Activated T-cell treated with anti-CD3 and anti-CD28 coated beads, Interleukin-2, amount 50 U/mL, for 4 hours (primary cell): ENCODE results near the gene TNFRSF12A. TPM values are rescaled to one million over a fixed set of nuclear protein-coding genes. Genes with fewer than 3 reads are reported as not detected.
A peak's percentile ranks its signal among the peaks of the same experiment; 100 is the strongest.

Experiments used
- ATAC-seq, 2 donors: fragments of 200-7000 bp; cut with Tn5 transposase; one replicate each; pipeline ENCODE4 v1.10.0; 2021
- DNase-seq: peaks from one replicate; pipeline ENCODE4 v3.0.0-alpha.2; 2020
- H3K27me3 Mint-ChIP-seq: one replicate; pipeline ENCODE4 v1.8.0; 2021; ENCODE audit warnings: low read depth, mixed read lengths
- H3K36me3 Mint-ChIP-seq: one replicate; pipeline ENCODE4 v1.8.0; 2022; ENCODE audit warnings: mixed read lengths; ENCODE audit not compliant: insufficient read depth
- H3K4me1 Mint-ChIP-seq: one replicate; pipeline ENCODE4 v1.8.0; 2021; ENCODE audit warnings: low read depth, mixed read lengths
- H3K4me3 Mint-ChIP-seq: one replicate; pipeline ENCODE4 v1.8.0; 2021; ENCODE audit warnings: mild to moderate bottlenecking, moderate library complexity, mixed read lengths
- H3K9me3 Mint-ChIP-seq: one replicate; pipeline ENCODE4 v1.8.0; 2021; ENCODE audit warnings: mixed read lengths
- total RNA-seq, 3 donors: library from RNA; stranded (reverse); gene quantifications; one replicate each; pipeline ENCODE4 v1.2.1, GENCODE V29; 2021

TNFRSF12A gene
- total RNA-seq, 3 donors from 2014 or later, result 4.2 to 6.9 (median 5.1) TPM

- DNase-seq (peak; percentile 94), ATAC-seq (peak; percentile 93)
- Mint-ChIP-seq H3K4me3 (peak within 1 kb of the TSS; percentile 79), H3K9me3 (no peaks in the 10 kb centered on the region), H3K4me1 (peaks cover 14% of the 10 kb centered on the region), H3K27me3 (no peaks in the 10 kb centered on the region), H3K36me3 (no peaks in the 10 kb centered on the region)
These were observed 39.7 kb upstream of the TNFRSF12A start, which contains the start of gene PKMYT1 for GRCh38 chr16:2980227-2981176. TSS of gene PKMYT1 (minus strand) at chr16:2980446. CDS start at chr16:2979657, 789 bp downstream.

- H3K9me3 Mint-ChIP-seq, result no peaks in the 10 kb centered on the region
- H3K27me3 Mint-ChIP-seq, result no peaks in the 10 kb centered on the region
- ATAC-seq (no peak), DNase-seq (no peak)
- no peaks in the 10 kb centered on the region for H3K36me3 Mint-ChIP-seq
- H3K4me3 Mint-ChIP-seq, result peak overlapping the region; percentile 79
- peaks cover 14% of the 10 kb centered on the region for H3K4me1 Mint-ChIP-seq
These were observed 38.8 kb upstream of the TNFRSF12A start for GRCh38 chr16:2981177-2981898.

GRCh38 chr16:2981899-2982250 lies 38.3 kb upstream of the TNFRSF12A start:
- Mint-ChIP-seq H3K4me3 (peak overlapping the region; percentile 79), H3K27me3 (no peaks in the 10 kb centered on the region), H3K4me1 (peaks cover 14% of the 10 kb centered on the region), H3K9me3 (no peaks in the 10 kb centered on the region), H3K36me3 (no peaks in the 10 kb centered on the region)
- ATAC-seq (no peak), DNase-seq (no peak)

GRCh38 chr16:2982402-2982801 lies 37.8 kb upstream of the TNFRSF12A start:
- Mint-ChIP-seq H3K4me3 (no peak overlapping the region), H3K36me3 (no peaks in the 10 kb centered on the region), H3K27me3 (no peaks in the 10 kb centered on the region), H3K9me3 (no peaks in the 10 kb centered on the region), H3K4me1 (peaks cover 14% of the 10 kb centered on the region)
- ATAC-seq (no peak), DNase-seq (no peak)

- H3K4me1 Mint-ChIP-seq, result peaks cover 14% of the 10 kb centered on the region
- H3K27me3 Mint-ChIP-seq, result no peaks in the 10 kb centered on the region
- no peaks in the 10 kb centered on the region for H3K36me3 Mint-ChIP-seq
- ATAC-seq, result peak; percentile 49 to 61
- H3K9me3 Mint-ChIP-seq, result no peaks in the 10 kb centered on the region
- peak; percentile 52 for DNase-seq
- no peak overlapping the region for H3K4me3 Mint-ChIP-seq
These were observed 36.4 kb upstream of the TNFRSF12A start for GRCh38 chr16:2983706-2984136.

- Mint-ChIP-seq H3K9me3 (no peaks in the 10 kb centered on the region), H3K36me3 (no peaks in the 10 kb centered on the region), H3K4me3 (no peak overlapping the region)
These were observed 34.7 kb upstream of the TNFRSF12A start for GRCh38 chr16:2985462-2985861.

GRCh38 chr16:2985893-2986355 lies 34.2 kb upstream of the TNFRSF12A start:
- H3K4me3 Mint-ChIP-seq, result no peak overlapping the region
- no peaks in the 10 kb centered on the region for H3K9me3 Mint-ChIP-seq
- H3K36me3 Mint-ChIP-seq, result no peaks in the 10 kb centered on the region
- DNase-seq (no peak), ATAC-seq (no peak)
- H3K4me1 Mint-ChIP-seq, result peaks cover 10% of the 10 kb centered on the region
- H3K27me3 Mint-ChIP-seq, result no peaks in the 10 kb centered on the region

More at GRCh38 chr16:2985462-2985861, 34.7 kb upstream of the TNFRSF12A start:
- H3K4me1 Mint-ChIP-seq, result peaks cover 14% of the 10 kb centered on the region
- no peak for ATAC-seq
- no peak for DNase-seq
- H3K27me3 Mint-ChIP-seq, result no peaks in the 10 kb centered on the region

GRCh38 chr16:2986623-2987188 lies 33.5 kb upstream of the TNFRSF12A start:
- Mint-ChIP-seq H3K27me3 (no peaks in the 10 kb centered on the region), H3K9me3 (no peaks in the 10 kb centered on the region), H3K36me3 (no peaks in the 10 kb centered on the region), H3K4me3 (no peak overlapping the region), H3K4me1 (peaks cover 4% of the 10 kb centered on the region)
- no peak for DNase-seq
- no peak for ATAC-seq

- no peaks in the 10 kb centered on the region for H3K27me3 Mint-ChIP-seq
- ATAC-seq (no peak), DNase-seq (no peak)
- no peaks in the 10 kb centered on the region for H3K36me3 Mint-ChIP-seq
- peaks cover 3% of the 10 kb centered on the region for H3K4me1 Mint-ChIP-seq
- no peak overlapping the region for H3K4me3 Mint-ChIP-seq
- no peaks in the 10 kb centered on the region for H3K9me3 Mint-ChIP-seq
These were observed 32.9 kb upstream of the TNFRSF12A start for GRCh38 chr16:2987286-2987685.

GRCh38 chr16:2987833-2988232 lies 32.3 kb upstream of the TNFRSF12A start:
- Mint-ChIP-seq H3K36me3 (no peaks in the 10 kb centered on the region), H3K9me3 (no peaks in the 10 kb centered on the region), H3K27me3 (no peaks in the 10 kb centered on the region), H3K4me1 (peaks cover 3% of the 10 kb centered on the region), H3K4me3 (no peak overlapping the region)
- ATAC-seq, result no peak
- no peak for DNase-seq

- ATAC-seq, result no peak
- H3K27me3 Mint-ChIP-seq, result no peaks in the 10 kb centered on the region
- H3K9me3 Mint-ChIP-seq, result no peaks in the 10 kb centered on the region
- no peak for DNase-seq
- no peaks in the 10 kb centered on the region for H3K36me3 Mint-ChIP-seq
- no peak overlapping the region for H3K4me3 Mint-ChIP-seq
- H3K4me1 Mint-ChIP-seq, result peaks cover 3% of the 10 kb centered on the region
These were observed 31.5 kb upstream of the TNFRSF12A start for GRCh38 chr16:2988590-2989099.

- H3K36me3 Mint-ChIP-seq, result no peaks in the 10 kb centered on the region
- DNase-seq (no peak), ATAC-seq (no peak)
- H3K9me3 Mint-ChIP-seq, result no peaks in the 10 kb centered on the region
- no peak overlapping the region for H3K4me3 Mint-ChIP-seq
- no peaks in the 10 kb centered on the region for H3K27me3 Mint-ChIP-seq
- H3K4me1 Mint-ChIP-seq, result no peaks in the 10 kb centered on the region
These were observed 29.3 kb upstream of the TNFRSF12A start for GRCh38 chr16:2990891-2991290.

GRCh38 chr16:2991566-2992261 lies 28.5 kb upstream of the TNFRSF12A start:
- Mint-ChIP-seq H3K4me3 (no peak overlapping the region), H3K36me3 (no peaks in the 10 kb centered on the region), H3K27me3 (no peaks in the 10 kb centered on the region), H3K9me3 (no peaks in the 10 kb centered on the region), H3K4me1 (no peaks in the 10 kb centered on the region)
- no peak for DNase-seq
- ATAC-seq, result no peak
